GM12874 (cell line): ENCODE results near the gene RNF11.

Source experiments
- TF ChIP-seq, protein P1 (sequence below): IDR thresholded peaks from 2 replicates; pipeline ENCODE4 v1.5.1; 2011; ENCODE audit warnings: low read depth, mild to moderate bottlenecking, control low read depth, low read length, moderate library complexity; ENCODE audit not compliant: insufficient read depth

Gene RNF11

DNA sequence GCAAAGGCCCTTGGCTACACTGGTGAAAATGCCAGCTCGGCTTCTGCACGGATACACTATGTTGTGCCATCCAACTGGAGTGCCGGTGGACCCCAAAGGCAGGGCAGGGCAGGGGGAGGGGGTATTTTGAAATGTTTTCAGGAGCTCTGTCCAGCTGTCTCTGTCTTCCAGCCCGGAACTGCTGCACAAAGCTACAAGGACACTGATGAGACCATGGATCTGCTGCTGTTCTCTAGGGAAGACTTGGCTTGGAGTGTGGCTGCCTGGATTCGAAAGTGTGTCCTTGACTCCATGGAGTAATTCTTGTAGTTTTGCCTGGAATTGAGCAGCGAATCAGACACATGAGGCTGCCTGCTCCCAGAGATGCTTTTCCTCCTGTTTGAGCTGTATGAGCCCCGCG is 51.9 kb downstream of the RNF11 start:
- TF ChIP-seq, protein P1, sequence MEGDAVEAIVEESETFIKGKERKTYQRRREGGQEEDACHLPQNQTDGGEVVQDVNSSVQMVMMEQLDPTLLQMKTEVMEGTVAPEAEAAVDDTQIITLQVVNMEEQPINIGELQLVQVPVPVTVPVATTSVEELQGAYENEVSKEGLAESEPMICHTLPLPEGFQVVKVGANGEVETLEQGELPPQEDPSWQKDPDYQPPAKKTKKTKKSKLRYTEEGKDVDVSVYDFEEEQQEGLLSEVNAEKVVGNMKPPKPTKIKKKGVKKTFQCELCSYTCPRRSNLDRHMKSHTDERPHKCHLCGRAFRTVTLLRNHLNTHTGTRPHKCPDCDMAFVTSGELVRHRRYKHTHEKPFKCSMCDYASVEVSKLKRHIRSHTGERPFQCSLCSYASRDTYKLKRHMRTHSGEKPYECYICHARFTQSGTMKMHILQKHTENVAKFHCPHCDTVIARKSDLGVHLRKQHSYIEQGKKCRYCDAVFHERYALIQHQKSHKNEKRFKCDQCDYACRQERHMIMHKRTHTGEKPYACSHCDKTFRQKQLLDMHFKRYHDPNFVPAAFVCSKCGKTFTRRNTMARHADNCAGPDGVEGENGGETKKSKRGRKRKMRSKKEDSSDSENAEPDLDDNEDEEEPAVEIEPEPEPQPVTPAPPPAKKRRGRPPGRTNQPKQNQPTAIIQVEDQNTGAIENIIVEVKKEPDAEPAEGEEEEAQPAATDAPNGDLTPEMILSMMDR = no peak

DNA sequence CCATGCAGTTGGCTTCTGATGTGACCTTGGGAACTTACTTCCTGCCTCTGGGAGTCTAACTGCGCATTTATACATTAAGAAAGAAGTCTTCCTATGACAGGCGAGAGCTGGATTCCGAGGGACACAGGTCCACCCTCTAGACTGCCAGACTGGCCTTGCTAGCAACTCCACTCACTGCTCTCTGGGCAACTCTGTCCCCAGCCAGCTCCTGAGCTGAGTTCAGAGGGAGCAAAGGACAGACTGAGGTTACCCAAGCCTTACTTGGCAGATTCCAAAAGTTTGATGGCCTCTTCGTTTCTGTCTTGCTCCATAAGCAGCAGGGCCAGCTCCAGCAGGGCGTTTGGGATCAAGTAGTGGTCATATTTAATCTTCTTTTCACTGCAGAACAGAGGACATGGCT is 52.5 kb downstream of the RNF11 start:
- TF ChIP-seq, protein P1 = no peak

DNA sequence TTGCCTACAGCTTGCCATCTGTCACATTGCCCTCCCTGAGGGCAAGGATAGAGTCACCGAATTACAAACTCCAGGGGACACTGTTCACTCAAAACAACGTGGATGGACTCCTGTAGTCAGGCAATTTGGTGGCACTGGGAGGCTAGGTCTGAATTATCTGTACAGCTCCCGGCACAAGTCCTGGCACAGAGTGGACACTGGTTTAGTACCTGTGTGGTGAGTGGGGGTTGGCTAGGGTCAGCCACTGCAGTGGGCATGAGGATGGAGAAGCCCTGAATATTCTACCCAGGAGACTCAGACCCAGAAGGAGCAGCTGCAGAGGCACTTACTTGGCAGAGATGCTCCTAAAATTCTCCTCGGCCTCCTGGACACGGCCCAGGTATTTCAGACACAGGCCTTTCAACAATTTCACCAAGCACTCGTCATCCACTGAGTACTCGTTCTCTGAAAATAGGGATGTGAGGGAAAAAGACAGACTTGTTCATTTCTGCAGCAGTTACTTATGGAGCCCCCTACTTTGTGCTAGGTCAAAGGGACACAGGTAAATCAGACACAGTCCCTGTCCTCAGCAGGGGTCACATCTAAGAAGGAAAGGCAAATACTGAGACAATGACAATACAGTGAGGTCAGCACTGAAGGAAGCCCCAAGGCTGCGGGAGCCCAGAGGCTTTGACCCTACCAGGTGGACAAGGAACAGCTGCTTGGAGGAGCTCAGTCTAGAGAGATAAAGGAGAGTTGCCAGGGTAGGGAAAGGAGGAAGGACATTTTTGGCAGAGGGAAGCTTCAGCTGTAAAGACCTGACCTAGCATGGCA is 53.8 kb downstream of the RNF11 start:
- TF ChIP-seq, protein P1 = no peak

DNA sequence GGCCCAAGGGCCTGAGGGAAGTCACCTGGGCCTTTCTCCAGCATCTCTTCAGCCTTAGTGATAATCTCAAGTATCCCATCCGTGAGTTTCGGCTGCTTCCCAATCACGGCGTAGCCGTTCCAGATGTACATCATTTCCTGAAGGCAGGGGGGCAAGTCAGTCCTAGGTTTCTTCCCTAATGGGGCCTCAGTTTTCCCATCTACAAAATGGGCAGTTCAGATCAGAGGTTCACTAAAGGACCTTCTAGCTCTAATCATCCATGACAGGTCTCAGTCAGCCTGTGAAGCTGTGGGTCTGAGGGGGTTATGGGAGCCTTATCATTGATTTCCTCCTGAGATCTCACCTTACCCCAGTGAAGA is 54.4 kb downstream of the RNF11 start:
- TF ChIP-seq, protein P1 = no peak

DNA sequence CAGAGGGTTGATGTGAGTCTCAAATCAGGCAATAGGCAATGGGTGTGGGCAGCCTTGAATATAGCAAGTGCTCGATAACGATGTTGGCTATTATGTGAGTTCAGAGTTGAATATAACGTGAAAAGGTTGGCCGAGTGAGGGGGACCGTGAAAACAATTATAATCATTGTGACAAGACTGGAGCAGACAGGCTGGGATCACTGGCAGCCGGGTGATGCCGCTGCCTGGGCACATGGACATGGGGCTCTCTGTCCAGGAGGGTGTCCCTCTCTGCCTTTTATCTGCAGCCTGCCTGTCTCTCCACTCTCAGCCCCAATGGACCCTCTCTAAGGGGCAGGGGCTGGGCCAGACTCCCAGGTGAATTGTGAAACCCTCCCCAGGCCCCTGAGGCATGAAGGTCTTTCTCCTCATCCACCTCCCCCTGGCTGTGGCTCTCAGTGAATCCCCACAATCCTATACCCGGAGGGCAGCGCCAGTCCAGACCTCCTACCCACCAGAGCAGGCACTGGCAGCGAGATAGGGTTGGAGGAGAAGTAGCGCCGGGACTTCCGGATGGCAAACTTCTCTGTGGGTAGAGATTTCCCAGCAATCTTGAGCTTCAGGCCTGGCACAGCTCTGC is 57.9 kb downstream of the RNF11 start:
- TF ChIP-seq, protein P1 = no peak

DNA sequence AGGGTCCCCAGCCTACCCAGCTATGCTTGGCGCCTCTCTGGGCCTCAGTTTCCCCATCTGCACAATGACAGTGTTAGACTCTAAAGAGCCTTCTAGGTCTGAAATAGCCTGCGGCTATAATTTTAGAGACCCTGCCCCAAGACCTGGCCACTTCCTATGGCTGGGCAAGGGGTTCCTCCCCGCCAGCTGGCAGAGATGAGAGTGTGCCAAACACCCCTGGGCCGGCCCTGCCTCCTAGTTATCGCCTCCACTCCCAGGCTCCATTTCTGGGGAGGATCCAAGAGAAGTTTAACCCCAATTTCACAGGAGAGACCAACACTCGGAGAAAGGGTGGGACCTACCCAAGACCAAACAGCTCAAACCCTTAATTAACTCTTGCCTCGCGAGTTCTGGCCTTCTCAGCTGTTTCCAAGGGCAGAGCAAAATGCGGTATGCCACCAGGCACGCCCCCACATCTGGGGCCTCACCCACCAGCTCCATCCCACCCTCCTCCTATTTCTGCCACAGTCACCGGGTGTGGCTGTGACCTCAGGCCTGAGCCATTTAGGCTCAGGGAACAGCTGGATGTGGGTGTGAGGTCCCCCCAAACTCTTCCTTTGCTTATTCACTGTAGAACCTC is 58.6 kb downstream of the RNF11 start:
- TF ChIP-seq, protein P1 = no peak

DNA sequence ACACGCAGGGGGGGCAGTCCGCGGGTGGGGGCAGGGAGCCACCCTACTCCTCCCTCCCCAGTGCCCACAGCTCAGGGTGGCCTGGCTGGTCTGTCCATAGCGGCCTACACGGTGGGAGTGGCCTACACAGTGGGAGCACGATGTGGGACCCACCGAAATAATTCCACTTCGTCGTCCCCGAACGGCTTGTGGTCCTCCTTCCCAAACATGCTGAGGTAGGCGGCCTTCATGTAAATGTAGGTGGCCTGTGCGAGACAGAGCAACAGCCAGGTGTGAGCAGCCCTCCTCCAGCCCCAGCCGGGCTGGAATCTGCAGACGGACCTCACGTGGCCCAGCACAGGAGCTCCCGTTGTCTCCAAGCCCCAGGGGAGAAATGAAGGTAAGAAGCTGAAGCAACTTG is 59.9 kb downstream of the RNF11 start:
- TF ChIP-seq, protein P1 = no peak
